Right cardiac atrium (tissue), 5 donors: ENCODE results near the gene ADAMTS8. TPM values are rescaled to one million over a fixed set of nuclear protein-coding genes. Genes with fewer than 3 reads are reported as not detected.

Experiments
- ATAC-seq, 2 donors: fragments of 200-7000 bp; cut with Tn5 transposase; one replicate each; pipeline versions ENCODE4 v1.8.0 to v1.9.1; 2020; ENCODE audit warnings: moderate library complexity in 2 of 2, mild to moderate bottlenecking in 1 of 2
- DNase-seq, 3 donors: peaks; one replicate each; pipeline ENCODE4 v3.0.0-alpha.2; 2020
- H3K27ac ChIP-seq: one replicate; pipeline ENCODE4 v1.5.1; 2013; ENCODE audit warnings: mild to moderate bottlenecking, low read length, control low read depth, moderate library complexity
- H3K27me3 ChIP-seq: one replicate; pipeline ENCODE4 v1.6.1; 2013; ENCODE audit not compliant: control insufficient read depth, insufficient read depth
- H3K4me1 ChIP-seq: one replicate; pipeline ENCODE4 v1.6.1; 2013; ENCODE audit warnings: low read length; ENCODE audit not compliant: control insufficient read depth, insufficient read depth
- H3K4me3 ChIP-seq: one replicate; pipeline ENCODE4 v1.5.1; 2013; ENCODE audit warnings: low read length, control low read depth
- H3K9me3 ChIP-seq: one replicate; pipeline ENCODE4 v1.6.1; 2013; ENCODE audit warnings: low read length; ENCODE audit not compliant: control insufficient read depth
- WGBS: extraction: QIAGEN DNeasy Blood & Tissue Kit; methylation state at CpG from one replicate; pipeline ENCODE4 v1.1.7; 2013; 5-methylcytosine and 5-hydroxymethylcytosine counted together
- intact Hi-C, 4 donors: fragments of 100-400 bp; cut with DNase I; formaldehyde crosslinking; loops; one replicate each; pipeline versions ENCODE4 v1.11.0 to v1.14.0; 2022 to 2023
- polyA plus RNA-seq: library from polyadenylated mRNA; stranded (reverse); fragments of 200-250 nt; gene quantifications from one replicate; pipeline ENCODE4 v1.2.3, GENCODE V29; 2013
- total RNA-seq, 4 donors: library from RNA; stranded (reverse); fragmentation: NEBNext Ultra II Directional; extraction: Animal tissue kit (Norgen Biotek cat#: 25700); gene quantifications; one replicate each; pipeline ENCODE4 v1.2.1, GENCODE V29; 2021
- donor health status: healthy with polysubstance abuse.
- donor health status: DM: no; HTN: yes; CAD: no.
- donor health status: DM: no; HTN: no; CAD: no.
- donor health status: DM: no; HTN: yes; CAD: no; lungs with severe emphysema.
- donor health status: DM: yes; HTN: yes; CAD: no.

Gene ADAMTS8
- total and polyA plus RNA-seq, 5 donors = 0.45 to 10.1 (median 0.88) TPM

DNA sequence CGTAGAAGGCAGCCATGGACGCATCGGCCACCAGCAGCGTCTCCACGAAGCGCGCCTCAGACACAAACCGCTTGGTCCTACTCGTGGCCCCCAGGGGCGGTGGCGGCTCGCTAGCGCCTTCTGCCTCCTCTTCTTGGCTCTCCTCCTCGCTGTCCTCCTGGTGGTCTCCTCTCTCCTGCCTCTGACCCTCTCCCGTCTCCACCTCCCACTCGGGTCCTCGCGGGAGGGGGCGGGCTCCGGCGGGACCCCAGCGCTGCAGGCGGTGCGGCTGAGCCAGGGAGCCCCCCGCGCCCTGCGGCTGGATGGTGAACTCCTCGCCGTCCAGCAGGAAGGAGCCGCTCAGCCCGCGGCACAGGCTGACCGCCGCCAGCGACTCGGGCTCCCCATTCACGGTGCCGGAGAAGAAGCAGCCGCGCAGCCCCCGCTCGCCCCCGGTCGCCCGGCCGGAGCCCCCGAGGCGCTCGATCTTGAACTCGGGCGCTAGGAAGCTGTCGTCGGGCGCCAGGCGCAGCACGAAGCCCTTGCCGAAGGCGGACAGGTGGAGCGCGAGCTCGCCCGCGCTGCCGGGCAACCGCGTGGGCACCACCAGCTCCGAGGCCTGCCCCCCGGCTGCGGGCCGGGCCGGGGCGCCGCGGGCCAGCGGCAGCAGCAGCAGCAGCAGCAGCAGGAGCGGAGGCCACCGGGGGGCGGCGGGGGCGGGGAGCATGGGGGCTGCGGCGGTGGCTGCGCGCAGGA is 661 bp downstream of the ADAMTS8 start:
- WGBS = under 1% methylated on average over 83 of the region's 84 CpGs
- peak; percentile 5 to 19 for ATAC-seq
- no peaks in the 10 kb centered on the region for H3K27me3 ChIP-seq
- no peak overlapping the region for H3K27ac ChIP-seq
- no peaks in the 10 kb centered on the region for H3K9me3 ChIP-seq
- H3K4me3 ChIP-seq = peak overlapping the region; percentile 64
- intact Hi-C loops = loop anchor here (2.0 to 10.0 kb wide), 4 partner anchors 210 to 215 kb away; no protein-coding TSS in a partner anchor
- peak in 1 of 3 donors; percentile 73 for DNase-seq
- H3K4me1 ChIP-seq = no peaks in the 10 kb centered on the region

GRCh38 chr11:130426837-130427341 is 1.5 kb downstream of the ADAMTS8 start:
- H3K4me1 ChIP-seq = no peaks in the 10 kb centered on the region
- intact Hi-C loops = loop anchor here in 3 of 4 donors (5.0 to 10.0 kb wide), 3 partner anchors 210 to 215 kb away; no protein-coding TSS in a partner anchor
- 30% methylated on average over 18 of the region's 18 CpGs for WGBS
- H3K9me3 ChIP-seq = no peaks in the 10 kb centered on the region
- H3K27me3 ChIP-seq = no peaks in the 10 kb centered on the region
- DNase-seq (no peak), ATAC-seq (no peak)
- H3K4me3 ChIP-seq = no peak overlapping the region
- H3K27ac ChIP-seq = no peak overlapping the region

GRCh38 chr11:130426223-130426836 is 2.1 kb downstream of the ADAMTS8 start:
- no peaks in the 10 kb centered on the region for H3K27me3 ChIP-seq
- intact Hi-C loops = loop anchor here in 3 of 4 donors (5.0 to 10.0 kb wide), 3 partner anchors 209 to 214 kb away; no protein-coding TSS in a partner anchor
- H3K27ac ChIP-seq = no peak overlapping the region
- DNase-seq = no peak
- H3K4me1 ChIP-seq = no peaks in the 10 kb centered on the region
- H3K4me3 ChIP-seq = no peak overlapping the region
- H3K9me3 ChIP-seq = no peaks in the 10 kb centered on the region
- no peak for ATAC-seq
- 55% methylated on average over 5 of the region's 5 CpGs for WGBS

GRCh38 chr11:130425156-130425555 is 3.3 kb downstream of the ADAMTS8 start:
- Histone ChIP-seq H3K27me3 (no peaks in the 10 kb centered on the region), H3K27ac (no peak overlapping the region), H3K4me1 (peaks cover 3% of the 10 kb centered on the region), H3K9me3 (no peaks in the 10 kb centered on the region), H3K4me3 (no peak overlapping the region)
- DNase-seq (no peak), ATAC-seq (no peak)
- 82% methylated on average over 8 of the region's 8 CpGs for WGBS
- intact Hi-C loops = loop anchor here in 3 of 4 donors (5.0 to 10.0 kb wide), 3 partner anchors 208 to 213 kb away; no protein-coding TSS in a partner anchor

DNA sequence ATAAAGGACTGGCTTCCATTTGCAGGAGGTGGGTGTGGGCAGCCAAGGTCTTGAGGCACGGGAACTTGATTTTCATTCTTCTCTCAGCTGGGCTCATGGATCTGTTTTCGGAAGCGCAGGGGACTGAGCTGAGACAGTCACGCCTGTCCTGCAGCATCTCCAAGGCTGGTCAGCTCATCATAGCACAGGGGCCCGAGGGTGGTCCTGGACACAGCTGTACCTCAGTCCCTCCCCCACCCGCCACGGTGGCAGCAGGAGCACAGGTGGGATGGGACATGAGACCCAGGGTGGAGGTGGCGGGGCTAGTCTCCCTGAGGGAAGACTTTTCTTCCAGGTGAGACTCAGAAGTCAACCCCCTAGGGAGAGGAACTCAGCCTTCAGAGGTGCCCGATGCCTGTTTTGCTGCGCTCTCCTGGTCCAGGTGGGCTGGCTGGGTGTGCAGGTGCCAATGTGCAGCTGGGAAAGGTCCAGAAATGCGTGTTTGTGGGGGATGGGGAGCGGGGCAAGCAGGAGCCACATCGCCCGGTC is 3.7 kb downstream of the ADAMTS8 start:
- H3K9me3 ChIP-seq = no peaks in the 10 kb centered on the region
- H3K27me3 ChIP-seq = no peaks in the 10 kb centered on the region
- intact Hi-C loops = loop anchor here in 3 of 4 donors (5.0 to 10.0 kb wide), 3 partner anchors 207 to 212 kb away; no protein-coding TSS in a partner anchor
- 93% methylated on average over 14 of the region's 14 CpGs for WGBS
- no peak overlapping the region for H3K27ac ChIP-seq
- DNase-seq (no peak), ATAC-seq (no peak)
- H3K4me1 ChIP-seq = peaks cover 3% of the 10 kb centered on the region
- H3K4me3 ChIP-seq = no peak overlapping the region

DNA sequence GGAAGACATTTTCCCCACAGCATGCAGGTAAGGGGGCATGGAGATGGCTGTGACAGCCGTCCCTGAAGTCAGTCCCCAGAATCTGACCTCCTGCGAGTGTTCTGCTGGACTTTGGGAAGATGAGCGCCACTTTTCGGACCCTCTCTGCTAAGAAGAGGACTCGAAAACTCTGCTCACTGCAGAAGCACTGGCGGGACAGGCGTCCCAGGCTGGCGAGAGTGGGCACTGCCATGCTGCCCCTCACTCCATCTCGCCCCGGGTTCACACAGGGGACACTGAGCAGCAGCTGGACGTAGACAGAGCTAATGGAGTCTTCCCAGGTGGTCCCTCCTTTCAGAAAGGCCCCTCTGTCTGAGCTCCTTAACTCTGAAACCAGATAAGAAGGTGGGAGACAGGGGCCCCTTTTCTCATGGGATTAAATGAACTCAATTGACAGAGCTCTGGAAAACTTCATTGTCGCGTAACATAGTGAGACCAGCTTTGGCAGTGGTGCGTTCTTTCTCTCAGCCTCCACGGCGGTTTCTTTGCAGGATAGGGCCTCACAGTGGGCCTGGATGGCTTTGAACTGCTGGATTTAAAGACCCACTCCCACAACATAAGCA is 4.8 kb downstream of the ADAMTS8 start:
- H3K27ac ChIP-seq = no peak overlapping the region
- 73% methylated on average over 16 of the region's 16 CpGs for WGBS
- intact Hi-C loops = loop anchor here in 1 of 4 donors (10.0 kb wide), 1 partner anchor 209 kb away; no protein-coding TSS in a partner anchor
- H3K27me3 ChIP-seq = no peaks in the 10 kb centered on the region
- no peak for DNase-seq
- no peak for ATAC-seq
- no peaks in the 10 kb centered on the region for H3K9me3 ChIP-seq
- H3K4me3 ChIP-seq = no peak overlapping the region
- peaks cover 3% of the 10 kb centered on the region for H3K4me1 ChIP-seq

DNA sequence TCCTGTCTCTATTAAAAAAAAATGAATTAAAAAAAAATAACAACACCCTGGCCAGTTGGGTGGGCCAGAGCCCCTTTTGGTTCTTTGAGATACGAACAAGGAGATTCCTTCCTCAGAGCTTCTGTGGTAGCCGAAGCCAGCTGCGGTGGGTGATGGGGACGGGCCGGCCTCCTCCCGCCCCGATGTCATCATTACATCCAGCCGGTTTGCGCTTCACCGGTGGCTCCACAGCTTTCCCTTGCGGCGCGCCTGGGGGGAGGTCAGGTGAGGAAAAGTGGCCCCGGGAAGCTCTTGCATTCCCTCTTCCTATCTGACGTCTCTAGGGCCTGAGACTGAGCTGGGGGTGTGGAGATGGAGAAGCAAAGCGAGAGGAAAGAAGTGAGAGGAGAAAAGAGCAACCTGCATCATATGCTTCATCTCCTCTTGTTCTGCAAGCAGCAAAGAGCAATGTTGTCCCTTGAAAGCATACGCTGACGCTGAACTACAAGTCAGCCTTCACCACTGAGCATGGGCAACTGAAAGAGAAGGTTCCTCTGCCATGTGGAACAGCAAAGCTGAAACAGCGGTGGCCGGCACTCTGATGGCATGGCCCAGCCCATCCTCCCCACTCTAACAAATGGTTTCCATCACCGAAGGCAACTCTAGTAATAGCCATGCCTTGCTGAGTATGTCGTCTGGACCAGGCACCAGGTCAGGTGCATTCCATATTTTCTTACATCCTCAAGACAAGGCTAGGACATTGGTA is 6.0 kb downstream of the ADAMTS8 start:
- H3K9me3 ChIP-seq = no peaks in the 10 kb centered on the region
- H3K4me1 ChIP-seq = peaks cover 3% of the 10 kb centered on the region
- H3K4me3 ChIP-seq = no peak overlapping the region
- no peak overlapping the region for H3K27ac ChIP-seq
- intact Hi-C loops = loop anchor here in 1 of 4 donors (10.0 kb wide), 1 partner anchor 208 kb away; no protein-coding TSS in a partner anchor
- ATAC-seq = no peak
- WGBS = 92% methylated on average over 22 of the region's 22 CpGs
- no peak for DNase-seq
- no peaks in the 10 kb centered on the region for H3K27me3 ChIP-seq

GRCh38 chr11:130421697-130422096 is 6.7 kb downstream of the ADAMTS8 start:
- DNase-seq (no peak), ATAC-seq (no peak)
- Histone ChIP-seq H3K4me3 (no peak overlapping the region), H3K4me1 (peaks cover 3% of the 10 kb centered on the region), H3K27ac (no peak overlapping the region), H3K9me3 (no peaks in the 10 kb centered on the region), H3K27me3 (no peaks in the 10 kb centered on the region)
- 89% methylated on average over 8 of the region's 8 CpGs for WGBS
- intact Hi-C loops = loop anchor here in 1 of 4 donors (10.0 kb wide), 1 partner anchor 207 kb away; no protein-coding TSS in a partner anchor

- no peaks in the 10 kb centered on the region for H3K9me3 ChIP-seq
- ATAC-seq (no peak), DNase-seq (no peak)
- no peak overlapping the region for H3K27ac ChIP-seq
- 81% methylated on average over 7 of the region's 7 CpGs for WGBS
- no peaks in the 10 kb centered on the region for H3K27me3 ChIP-seq
- peaks cover 3% of the 10 kb centered on the region for H3K4me1 ChIP-seq
- intact Hi-C loops = loop anchor here in 1 of 4 donors (10.0 kb wide), 1 partner anchor 206 kb away; no protein-coding TSS in a partner anchor
- H3K4me3 ChIP-seq = no peak overlapping the region
Measured at GRCh38 chr11:130421199-130421585, 7.2 kb downstream of the ADAMTS8 start.
